Lower leg skin (tissue), 4 donors: ENCODE measurements around the gene PACS1. TPM values are rescaled to one million over a fixed set of nuclear protein-coding genes. Genes with fewer than 3 reads are reported as not detected.
"Not testable (repeated sequence)": the region's sequence is repeated elsewhere in the genome, so short reads cannot be mapped to it uniquely, and the experiment has no call there.

Experiments
- DNase-seq, 2 donors: peaks; one replicate each; pipeline ENCODE4 v3.0.0-alpha.2; 2019; ENCODE audit warnings: low spot score in 2 of 2
- H3K4me3 ChIP-seq: fragments of 200-600 bp; sonication (generic); 2 replicates; pipeline ENCODE4 v1.5.1; 2017; ENCODE audit warnings: mild to moderate bottlenecking, low read depth; ENCODE audit not compliant: poor library complexity, severe bottlenecking
- POLR2A ChIP-seq, 2 donors: fragments of 450-650 bp; IDR thresholded peaks; one replicate each; pipeline ENCODE4 v1.6.1; 2016 to 2017; ENCODE audit warnings: antibody characterized with exemption in 2 of 2, mild to moderate bottlenecking in 1 of 2, moderate library complexity in 1 of 2
- WGBS, 2 donors: methylation state at CpG; one replicate each; pipeline ENCODE4 v1.1.5; 2018; 5-methylcytosine and 5-hydroxymethylcytosine counted together
- intact Hi-C: fragments of 100-400 bp; cut with DNase I; formaldehyde crosslinking; loops from one replicate; pipeline ENCODE4 v1.15.0; 2023; ENCODE audit warnings: low total_unique reads
- total RNA-seq, 4 donors: library from RNA; depleted of rRNA; stranded (reverse); fragments of >200 nt; gene quantifications; one replicate each; pipeline ENCODE4 v1.1.0, GENCODE V29; 2016
- TF ChIP-seq, protein P1 (sequence below), 3 donors: fragments of 450-650 bp; IDR thresholded peaks; one replicate each; pipeline ENCODE4 v1.5.1; 2016; ENCODE audit warnings: antibody characterized with exemption in 3 of 3, mild to moderate bottlenecking in 3 of 3, moderate library complexity in 2 of 3

The PACS1 gene
- total RNA-seq, 4 donors from 2014 or later: 26.7 to 41.1 (median 32.4) TPM

DNA sequence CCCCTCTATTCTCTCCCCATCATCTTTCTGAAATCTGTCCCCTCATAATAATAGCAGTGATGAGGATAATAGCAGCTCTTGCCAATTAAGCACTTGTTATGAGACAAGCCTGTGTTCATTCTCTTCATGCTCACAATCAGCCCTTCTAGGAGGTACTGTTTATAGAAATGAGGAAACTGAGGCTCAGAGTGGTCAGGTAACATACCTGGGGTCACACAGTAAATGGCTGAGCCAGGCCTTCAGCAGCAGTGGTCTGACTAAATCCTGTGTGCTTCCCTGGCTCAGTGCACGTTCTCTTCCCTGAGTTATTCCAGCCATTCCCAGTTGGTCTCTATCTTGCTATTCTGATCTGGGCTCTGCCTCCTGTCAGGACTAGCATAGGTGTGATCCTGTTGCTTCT, 204.1 kb downstream of the PACS1 start:
- DNase-seq: no peak
- WGBS, 2 donors: 43 to 50% methylated on average over 1 of the region's 1 CpG
- H3K4me3 ChIP-seq: no peak overlapping the region
- no peak for TF ChIP-seq POLR2A (IDR thresholded peaks at IDR 0.05)
- TF ChIP-seq, protein P1, sequence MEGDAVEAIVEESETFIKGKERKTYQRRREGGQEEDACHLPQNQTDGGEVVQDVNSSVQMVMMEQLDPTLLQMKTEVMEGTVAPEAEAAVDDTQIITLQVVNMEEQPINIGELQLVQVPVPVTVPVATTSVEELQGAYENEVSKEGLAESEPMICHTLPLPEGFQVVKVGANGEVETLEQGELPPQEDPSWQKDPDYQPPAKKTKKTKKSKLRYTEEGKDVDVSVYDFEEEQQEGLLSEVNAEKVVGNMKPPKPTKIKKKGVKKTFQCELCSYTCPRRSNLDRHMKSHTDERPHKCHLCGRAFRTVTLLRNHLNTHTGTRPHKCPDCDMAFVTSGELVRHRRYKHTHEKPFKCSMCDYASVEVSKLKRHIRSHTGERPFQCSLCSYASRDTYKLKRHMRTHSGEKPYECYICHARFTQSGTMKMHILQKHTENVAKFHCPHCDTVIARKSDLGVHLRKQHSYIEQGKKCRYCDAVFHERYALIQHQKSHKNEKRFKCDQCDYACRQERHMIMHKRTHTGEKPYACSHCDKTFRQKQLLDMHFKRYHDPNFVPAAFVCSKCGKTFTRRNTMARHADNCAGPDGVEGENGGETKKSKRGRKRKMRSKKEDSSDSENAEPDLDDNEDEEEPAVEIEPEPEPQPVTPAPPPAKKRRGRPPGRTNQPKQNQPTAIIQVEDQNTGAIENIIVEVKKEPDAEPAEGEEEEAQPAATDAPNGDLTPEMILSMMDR (IDR thresholded peaks at IDR 0.05): no peak
- intact Hi-C loops: no loop called here

DNA sequence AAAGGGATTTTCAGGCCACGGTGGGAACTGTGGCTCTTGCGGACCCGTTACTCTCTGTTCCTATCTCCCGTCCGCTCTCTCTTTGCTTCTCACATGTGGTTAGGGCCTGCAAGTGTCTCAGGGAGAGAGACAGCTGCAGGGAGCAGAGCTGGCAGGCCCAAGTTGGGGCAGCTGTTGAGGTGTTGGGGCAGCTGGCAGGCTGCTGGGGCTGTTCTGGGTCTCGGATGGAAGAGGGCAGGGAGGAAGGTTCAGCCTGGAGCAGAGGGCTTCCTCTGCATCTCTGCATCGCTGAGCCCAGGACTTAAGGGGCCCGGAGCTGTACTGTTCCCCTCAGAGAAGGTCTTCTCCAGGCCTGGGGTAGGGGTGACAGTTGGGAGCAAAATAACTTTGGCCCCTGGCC, 205.3 kb downstream of the PACS1 start:
- DNase-seq: no peak
- intact Hi-C loops: no loop called here
- 89 to 90% methylated on average over 8 of the region's 8 CpGs for WGBS, 2 donors
- no peak overlapping the region for H3K4me3 ChIP-seq
- TF ChIP-seq, protein P1 (IDR thresholded peaks at IDR 0.05): no peak
- TF ChIP-seq POLR2A (IDR thresholded peaks at IDR 0.05): no peak

DNA sequence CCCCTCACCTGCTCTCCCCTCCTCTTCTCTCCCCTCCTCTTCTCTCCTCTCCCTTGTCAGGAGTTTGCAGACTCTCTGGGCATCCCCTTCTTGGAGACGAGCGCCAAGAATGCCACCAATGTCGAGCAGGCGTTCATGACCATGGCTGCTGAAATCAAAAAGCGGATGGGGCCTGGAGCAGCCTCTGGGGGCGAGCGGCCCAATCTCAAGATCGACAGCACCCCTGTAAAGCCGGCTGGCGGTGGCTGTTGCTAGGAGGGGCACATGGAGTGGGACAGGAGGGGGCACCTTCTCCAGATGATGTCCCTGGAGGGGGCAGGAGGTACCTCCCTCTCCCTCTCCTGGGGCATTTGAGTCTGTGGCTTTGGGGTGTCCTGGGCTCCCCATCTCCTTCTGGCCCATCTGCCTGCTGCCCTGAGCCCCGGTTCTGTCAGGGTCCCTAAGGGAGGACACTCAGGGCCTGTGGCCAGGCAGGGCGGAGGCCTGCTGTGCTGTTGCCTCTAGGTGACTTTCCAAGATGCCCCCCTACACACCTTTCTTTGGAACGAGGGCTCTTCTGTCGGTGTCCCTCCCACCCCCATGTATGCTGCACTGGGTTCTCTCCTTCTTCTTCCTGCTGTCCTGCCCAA, 206.0 kb downstream of the PACS1 start:
- DNase-seq: no peak
- intact Hi-C loops: no loop called here
- no peak overlapping the region for H3K4me3 ChIP-seq
- no peak for TF ChIP-seq POLR2A (IDR thresholded peaks at IDR 0.05)
- TF ChIP-seq, protein P1 (IDR thresholded peaks at IDR 0.05): no peak
- WGBS, 2 donors: 73 to 86% methylated on average over 14 of the region's 14 CpGs

DNA sequence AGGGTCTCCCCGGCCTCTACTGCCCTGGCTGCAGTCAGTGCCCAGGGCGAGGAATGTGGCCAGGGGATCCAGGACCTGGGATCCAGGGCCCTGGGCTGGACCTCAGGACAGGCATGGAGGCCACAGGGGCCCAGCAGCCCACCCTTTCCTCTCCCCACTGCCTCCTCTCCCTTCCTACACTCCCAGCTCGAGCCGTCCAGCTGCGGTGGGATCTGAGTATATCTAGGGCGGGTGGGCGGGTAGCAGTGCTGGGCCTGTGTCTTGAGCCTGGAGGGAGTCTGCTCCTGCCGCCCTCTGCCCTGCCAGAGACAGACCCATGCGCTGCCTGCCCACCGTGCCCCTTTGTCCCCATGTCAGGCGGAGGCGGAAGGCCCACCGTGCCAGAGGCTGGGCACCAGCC, 206.5 kb downstream of the PACS1 start:
- intact Hi-C loops, H3K4me3 ChIP-seq, DNase-seq: not testable (repeated sequence)
- 84 to 86% methylated on average over 13 of the region's 13 CpGs for WGBS, 2 donors

- 69 to 70% methylated on average over 4 of the region's 4 CpGs for WGBS, 2 donors
- DNase-seq, H3K4me3 ChIP-seq, intact Hi-C loops: not testable (repeated sequence)
Measured at GRCh38 chr11:66277064-66277463, 207.0 kb downstream of the PACS1 start.

DNA sequence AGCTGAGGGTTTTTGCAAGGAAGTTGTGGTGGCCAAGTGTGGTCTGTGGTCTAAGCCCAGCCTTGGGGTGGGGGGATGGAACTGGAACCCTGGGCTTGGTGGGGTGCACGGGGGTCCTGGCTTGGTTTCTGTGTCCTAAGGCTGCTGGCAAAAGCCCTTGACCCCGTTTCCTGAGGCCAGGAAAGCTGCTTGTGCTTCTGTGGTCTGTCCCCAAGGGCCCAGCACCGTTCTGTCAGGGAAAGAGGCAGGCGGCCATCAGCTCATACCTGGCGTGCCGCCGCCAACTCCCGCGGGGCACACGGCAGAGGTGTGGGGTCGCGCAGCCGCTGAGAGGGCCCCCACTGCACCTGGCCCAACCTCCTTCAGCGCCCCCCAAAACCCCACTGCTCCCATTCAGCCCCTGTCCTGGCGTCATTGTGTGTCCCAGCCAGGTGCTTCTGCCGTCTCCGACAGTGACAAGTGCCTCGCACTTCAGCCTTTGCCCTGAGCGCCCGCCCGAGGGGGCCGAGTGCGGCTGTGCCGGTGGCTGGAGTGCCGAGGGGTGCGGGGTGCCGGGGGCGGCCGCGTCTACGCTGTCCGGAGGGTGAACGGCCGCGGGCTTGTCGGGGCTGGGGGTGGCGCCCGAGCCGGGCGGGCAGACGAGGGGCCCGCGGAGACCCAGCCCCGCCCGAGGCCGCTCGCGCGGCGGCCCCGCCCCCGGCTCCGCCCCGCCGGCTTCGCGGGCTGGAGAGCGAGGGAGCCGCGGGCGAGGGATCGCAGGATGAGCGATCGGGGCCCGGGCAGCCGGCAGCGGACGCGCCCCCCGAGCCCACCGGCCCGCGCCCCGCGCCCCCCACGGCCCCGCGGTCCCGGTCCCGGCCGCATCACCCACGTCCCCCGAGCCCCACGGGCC, 207.6 kb downstream of the PACS1 start, which contains the start of gene CNIH2:
Gene CNIH2 (plus strand): TSS at position 705 of the 892 bp plus-strand sequence. CDS start 282 bp downstream, outside the sequence.
- TF ChIP-seq POLR2A (IDR thresholded peaks at IDR 0.05): no peak
- TF ChIP-seq, protein P1 (IDR thresholded peaks at IDR 0.05): no peak
- intact Hi-C loops: no loop called here
- no peak within 1 kb of the TSS for H3K4me3 ChIP-seq
- no peak for DNase-seq
- WGBS, 2 donors: 7 to 8% methylated on average over 19 to 55 of the region's 84 CpGs
